GM20431 (cell line): ENCODE results near the gene NLK.
"Not testable (repeated sequence)": the region's sequence is repeated elsewhere in the genome, so short reads cannot be mapped to it uniquely, and the experiment has no call there.

Experiments used
- in situ Hi-C: fragments of 300-500 bp; cut with MseI, MboI; formaldehyde crosslinking; loops from one replicate; pipeline ENCODE4 v1.15.0; 2020; ENCODE audit warnings: low sequenced_read_pairs; ENCODE audit not compliant: unreplicated experiment

Gene NLK

DNA sequence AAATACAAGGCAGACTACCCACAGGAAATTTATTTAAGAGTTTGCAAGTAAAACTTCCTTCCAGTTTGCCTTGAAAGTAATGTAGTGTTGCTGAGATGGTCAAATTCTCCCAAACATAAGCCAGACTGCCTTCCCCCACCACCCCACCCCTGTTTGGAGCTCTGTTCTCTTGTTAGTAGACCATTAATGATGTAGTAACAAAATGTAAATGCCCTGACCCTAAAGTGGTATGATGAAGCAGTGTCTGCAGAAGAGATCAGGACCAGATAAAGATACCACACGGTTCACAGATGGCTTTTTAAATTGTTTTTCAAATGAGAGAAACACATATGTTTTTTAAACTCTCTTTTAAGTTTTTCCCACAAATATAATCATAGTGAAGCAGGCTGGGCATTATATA is 140.1 kb downstream of the NLK start:
- in situ Hi-C loops: no loop called here

DNA sequence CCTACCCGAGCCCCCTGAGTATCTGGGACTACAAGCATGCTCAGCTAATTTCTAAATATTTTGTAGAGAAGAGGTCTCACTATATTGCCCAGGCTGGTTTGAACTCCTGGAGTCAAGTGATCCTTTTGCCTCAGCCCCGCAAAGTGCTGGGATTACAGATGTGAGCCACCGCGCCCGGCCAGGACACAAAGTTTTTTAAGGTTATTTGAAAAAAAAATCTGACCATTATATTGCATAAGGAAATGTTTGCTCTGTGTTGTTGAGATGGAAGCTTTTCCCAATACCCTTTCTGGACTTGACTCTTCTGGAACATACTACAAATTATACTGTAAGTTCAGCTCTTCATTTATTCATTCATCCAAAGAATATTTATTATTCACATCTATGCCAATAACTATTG is 143.2 kb downstream of the NLK start:
- in situ Hi-C loops: no loop called here

DNA sequence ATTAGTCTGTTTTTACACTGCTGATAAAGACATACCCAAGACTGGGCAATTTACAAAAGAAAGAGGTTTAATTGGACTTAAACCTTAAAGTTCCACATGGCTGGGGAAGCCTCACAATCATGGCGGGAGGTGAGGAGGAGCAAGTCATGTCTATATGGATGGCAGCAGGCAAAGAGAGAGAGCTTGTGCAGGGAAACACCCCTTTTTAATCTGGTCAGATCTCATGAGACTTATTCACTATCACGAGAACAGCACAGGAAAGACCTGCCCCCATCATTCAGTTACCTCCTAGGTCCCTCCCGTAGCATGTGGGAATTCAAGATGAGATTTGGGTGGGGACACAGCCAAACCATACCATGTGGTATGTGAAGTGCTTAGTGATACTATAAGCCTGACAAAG is 144.0 kb downstream of the NLK start:
- in situ Hi-C loops: not testable (repeated sequence)

DNA sequence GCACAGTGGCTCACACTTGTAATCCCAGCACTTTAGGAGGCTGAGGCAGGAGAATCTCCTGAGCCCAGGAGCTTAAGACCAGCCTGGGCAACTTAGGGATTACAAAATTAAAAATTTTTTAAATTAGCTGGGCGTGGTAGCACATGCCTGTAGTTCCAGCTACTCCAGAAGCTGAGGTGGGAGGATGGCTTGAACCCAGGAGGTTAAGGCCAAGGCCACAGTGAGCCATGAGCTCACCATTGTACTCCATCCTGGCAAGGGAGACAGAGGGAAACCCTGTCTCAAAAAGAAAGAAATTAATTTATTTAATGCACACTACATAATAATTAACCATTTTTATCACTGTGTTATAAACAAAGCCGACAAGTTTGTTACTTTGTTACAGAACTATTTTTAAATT is 145.5 kb downstream of the NLK start:
- in situ Hi-C loops: no loop called here

DNA sequence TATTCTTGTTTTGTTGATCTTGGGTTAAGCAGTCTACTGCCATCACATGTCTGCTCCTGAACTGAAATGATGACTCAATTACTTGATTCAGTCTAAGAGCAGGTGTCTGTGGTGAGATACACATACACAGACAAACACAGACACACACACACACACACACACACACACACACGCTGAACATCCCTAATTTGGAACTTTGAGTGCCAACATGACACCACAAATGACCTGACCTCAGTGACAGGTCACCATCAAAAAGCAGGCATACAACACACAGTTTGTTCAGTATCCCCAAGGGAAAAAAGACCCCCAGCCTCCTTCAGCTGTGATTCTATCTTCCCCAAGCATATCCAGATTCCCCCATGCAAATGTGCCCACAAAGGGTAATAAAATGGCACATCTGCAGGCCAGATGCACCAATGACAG is 146.4 kb downstream of the NLK start:
- in situ Hi-C loops: no loop called here

DNA sequence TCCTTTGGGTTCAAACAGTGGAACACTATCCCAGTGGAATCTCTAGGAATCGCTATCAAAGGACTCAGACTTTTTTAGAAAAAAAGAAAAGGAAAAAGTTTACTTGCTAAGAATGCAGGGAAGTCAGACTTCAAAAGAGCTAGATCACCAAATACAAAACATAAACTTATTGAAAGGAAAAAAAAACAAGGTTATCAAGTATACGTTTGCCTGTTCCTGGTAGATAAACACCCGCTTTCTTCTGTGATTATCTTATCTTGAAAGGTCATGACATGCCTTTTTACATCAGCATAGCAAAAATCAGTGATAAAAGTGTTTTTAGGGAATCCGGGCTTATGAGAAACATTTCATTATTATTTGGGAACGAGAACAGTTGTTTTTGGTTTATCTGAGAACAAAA is 147.2 kb downstream of the NLK start:
- in situ Hi-C loops: no loop called here

DNA sequence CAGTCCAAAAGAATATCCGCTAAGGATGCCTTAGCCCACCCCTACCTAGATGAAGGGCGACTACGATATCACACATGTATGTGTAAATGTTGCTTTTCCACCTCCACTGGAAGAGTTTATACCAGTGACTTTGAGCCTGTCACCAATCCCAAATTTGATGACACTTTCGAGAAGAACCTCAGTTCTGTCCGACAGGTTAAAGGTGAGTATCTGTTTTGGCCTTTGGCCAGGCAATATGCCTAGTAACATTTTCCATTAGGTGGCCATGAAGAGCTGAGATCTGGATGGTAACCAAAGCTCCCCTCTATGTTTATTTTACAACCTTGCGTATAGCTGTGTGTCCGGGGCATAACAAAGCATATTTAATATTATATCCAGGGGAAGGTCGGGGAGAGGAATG is 148.5 kb downstream of the NLK start:
- in situ Hi-C loops: no loop called here

DNA sequence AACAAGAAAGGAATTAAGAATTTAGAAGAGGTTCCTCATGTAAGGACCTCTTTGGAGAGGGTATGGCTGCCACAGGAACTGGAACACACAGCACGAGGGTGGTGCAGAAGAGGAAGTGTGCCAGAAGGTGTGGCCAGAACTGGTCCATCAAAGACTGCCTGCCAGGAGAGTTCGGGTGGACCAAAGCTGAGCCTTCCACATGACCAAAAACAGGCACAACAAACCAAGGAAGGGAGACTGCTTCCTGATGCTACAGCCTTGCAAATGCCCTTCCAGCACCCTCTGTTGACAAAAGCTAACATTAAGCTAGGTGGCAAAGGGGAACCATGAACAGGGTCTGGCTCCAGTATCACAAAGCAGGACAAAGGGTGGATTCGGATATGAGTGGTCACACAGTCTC is 150.8 kb downstream of the NLK start:
- in situ Hi-C loops: no loop called here

DNA sequence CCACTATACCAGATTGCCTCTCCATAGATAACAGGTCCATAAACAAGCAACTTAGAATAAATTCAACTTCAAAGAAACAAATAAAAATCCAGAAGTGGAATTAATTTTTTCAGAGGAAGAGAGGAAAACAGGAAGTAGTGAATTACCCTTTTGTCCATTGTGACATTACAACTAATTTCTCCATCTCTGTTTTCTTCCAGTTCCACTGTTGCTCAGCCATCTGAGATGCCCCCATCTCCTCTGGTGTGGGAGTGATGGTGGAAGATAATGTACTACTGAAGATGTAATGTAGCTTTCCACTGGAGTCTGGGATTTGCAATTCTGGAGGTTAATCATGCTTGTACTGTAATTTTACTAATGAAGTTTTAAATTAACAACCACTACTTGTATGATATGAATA is 151.9 kb downstream of the NLK start:
- in situ Hi-C loops: no loop called here

DNA sequence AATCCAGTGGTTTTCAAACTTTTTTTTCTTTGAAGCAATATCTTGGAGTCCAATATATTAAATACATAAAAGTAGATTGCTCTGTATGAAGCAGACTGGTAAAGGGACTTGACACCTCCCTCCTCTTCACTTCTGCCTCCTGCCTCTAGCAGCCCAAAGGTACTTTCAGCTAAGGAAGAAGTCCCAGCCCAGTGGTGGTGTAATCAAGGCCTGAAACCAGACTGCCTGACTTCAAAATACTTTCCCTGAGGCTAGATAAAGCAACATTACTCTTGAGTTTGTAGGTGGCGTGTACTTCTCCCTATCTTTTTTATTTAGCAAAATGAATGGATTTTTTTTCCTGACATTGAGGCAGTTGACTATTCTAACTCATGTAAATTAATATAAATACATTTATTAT is 154.2 kb downstream of the NLK start:
- in situ Hi-C loops: no loop called here

DNA sequence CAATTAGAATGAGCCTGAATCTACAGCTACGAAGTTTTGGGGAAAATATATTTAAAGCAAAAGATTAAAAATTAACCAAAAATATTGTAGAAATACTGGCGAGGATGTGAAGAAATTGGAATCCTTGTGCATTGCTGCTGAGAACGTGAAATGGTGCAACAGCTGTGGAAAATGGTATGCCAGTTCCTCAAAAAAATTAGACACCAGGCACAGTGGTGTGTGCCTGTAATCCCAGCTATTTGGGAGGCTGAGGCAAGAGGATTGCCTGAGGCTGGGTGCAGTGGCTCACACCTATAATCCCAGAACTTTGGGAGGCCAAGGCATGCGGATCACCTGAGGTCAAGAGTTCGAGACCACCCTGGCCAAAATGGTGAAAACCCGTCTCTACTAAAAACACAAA is 156.6 kb downstream of the NLK start:
- in situ Hi-C loops: no loop called here

DNA sequence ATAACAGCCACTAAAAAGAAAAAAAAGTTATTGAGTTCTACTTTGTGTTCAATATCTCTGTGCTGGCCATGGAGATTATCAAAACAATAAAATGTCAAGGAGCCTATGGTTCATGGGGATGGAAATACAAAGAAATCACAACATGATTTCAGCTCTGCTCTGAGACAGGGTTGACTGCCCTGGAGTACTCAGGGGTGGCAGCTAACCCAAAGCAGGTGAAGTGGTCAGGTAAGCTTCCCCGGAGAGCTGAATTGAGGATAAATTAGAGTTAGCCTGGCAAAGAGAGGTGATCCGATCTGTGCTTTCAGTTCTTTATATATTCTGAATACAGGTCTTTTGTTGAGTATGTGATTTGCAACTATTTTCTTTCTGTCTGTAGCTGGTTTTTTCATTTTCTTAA is 157.3 kb downstream of the NLK start:
- in situ Hi-C loops: no loop called here

DNA sequence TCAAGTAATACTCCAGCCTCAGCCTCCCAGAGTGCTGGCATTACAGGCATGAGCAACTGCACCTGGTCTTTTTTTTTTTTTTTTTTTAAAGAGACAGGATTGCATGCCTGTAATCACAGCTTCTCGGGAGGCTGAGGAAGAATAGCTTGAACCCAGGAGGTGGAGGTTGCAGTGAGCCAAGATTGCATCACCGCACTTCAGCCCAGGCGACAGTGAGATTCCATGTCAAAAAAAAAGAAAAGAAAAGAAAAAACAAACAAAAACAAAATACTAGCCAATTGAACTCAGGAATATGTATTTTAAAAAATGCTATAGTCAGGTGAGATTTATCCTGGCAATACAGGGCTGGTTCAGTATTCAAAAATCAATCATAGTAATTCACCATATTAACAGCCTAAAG is 158.8 kb downstream of the NLK start:
- in situ Hi-C loops: no loop called here

DNA sequence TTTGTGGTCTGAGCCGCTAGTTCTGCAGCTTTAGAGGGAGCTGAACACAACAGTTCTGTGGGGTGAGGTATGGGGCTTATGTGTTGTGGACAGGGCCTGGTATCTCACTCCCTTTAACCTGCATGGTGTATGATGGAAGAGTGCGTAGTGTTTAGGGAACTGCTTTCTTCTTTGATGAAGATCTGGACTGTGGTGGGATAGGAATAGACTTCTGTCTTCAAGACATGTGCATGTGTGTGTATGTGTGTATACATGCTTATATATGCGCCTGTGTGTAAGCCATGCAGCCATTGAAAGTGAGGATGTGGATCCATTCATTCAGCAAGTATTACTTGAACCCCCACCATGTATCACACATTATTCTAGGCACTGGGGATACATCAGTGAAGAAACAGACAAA is 161.8 kb downstream of the NLK start:
- in situ Hi-C loops: no loop called here

DNA sequence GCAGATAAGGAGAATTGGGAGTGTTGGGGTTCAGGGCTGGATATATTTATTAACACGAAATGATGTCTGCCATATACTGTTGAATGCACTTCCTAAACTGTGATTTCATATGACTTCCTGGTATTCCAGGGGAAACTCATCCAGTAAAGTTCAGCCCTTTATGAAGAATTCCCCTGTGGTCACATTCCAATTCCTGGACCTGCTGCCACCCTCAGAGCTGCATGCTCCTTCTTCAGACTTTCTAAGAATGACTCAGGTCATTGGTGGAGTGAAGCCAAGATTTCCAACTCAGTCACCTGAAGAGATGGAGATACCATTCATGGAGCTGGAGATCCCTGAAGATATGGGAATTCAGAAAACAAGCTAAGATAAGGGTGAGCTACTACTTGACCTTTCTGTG is 162.3 kb downstream of the NLK start:
- in situ Hi-C loops: no loop called here

DNA sequence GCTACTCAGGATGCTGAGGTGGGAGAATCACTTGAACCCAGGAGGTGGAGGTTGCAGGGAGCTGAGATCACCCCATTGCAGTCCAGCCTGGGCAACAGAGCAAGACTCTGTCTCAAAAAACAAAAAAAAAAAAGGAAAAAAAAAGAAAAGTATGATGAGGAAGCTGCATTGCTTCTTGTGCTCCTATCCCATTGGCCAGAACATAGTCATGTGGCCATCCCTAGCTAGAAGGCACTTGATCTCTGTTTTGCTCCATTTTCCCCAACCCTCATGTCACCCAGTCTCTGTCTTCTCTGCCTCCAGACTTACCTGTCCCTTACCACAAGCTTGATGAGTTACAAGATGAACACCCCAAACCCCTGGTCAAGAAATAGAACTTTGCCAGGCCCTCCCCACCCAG is 163.8 kb downstream of the NLK start:
- in situ Hi-C loops: no loop called here

DNA sequence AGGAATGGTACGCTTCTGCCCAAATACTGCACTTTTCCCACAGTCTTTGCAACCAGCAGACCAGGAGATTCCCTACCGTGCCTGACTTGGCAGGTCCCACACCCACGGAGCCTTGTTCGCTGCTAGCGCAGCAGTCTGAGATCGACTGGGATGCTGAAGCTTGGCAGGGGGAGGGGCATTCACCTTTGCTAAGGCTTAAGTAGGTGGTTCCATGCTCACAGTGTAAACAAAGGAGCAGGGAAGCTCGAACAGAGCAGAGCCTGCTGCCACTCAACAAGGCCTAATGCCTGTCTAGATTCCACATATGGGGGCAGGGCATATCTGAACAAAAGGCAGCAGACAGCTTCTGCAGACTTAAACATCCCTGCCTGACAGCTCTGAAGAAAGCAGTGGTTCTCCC is 169.3 kb downstream of the NLK start:
- in situ Hi-C loops: no loop called here

DNA sequence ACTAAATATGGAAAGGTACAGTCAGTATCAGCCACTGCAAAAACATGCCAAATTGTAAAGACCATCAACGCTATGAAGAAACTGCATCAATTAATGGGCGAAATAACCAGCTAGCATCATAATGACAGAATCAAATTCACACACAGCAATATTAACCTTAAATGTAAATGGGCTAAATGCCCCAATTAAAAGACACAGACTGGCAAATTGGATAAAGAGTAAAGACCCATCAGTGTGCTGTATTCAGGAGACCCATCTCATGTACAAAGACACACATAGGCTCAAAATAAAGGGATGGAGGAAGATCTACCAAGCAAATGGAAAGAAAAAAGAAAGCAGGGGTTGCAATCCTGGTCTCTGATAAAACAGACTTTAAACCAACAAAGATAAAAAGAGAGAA is 171.1 kb downstream of the NLK start:
- in situ Hi-C loops: not testable (repeated sequence)

DNA sequence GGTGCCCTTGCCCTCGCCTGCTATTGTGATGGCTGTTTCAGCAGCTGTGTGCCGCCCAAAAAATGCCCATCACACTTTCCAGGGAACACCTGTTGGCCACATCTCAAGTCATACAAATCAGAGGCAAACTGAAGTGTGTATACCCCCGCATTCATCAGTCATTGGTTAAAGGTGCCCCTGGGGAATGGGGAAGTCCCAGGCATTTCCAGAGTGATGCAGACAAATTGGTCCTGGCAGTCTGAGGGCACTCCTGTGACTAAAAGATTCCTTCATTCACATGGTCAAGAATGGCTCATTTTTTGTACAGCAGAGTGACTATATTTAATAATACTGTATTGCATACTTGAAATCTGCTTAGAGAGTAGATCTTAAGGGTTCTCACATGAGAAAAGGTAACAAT is 173.6 kb downstream of the NLK start:
- in situ Hi-C loops: no loop called here

DNA sequence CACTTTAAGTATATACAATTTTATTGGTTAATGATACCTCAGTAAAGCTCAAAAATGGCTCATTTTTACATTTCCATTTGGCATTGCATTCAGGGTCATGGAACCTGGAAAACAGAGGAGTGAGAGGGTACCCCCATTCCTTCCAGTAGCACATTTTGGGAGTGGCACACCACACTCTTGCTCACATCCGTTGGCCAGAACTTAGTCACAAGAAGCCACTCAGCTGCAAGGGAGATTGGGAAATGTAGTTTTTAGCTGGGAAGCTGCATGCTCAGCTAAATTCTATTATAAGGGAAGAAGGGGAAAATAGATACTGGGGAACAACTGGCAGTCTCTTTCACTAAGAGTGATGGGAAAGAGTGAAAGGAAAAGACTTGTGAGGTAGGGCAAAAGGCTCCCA is 174.1 kb downstream of the NLK start:
- in situ Hi-C loops: no loop called here

DNA sequence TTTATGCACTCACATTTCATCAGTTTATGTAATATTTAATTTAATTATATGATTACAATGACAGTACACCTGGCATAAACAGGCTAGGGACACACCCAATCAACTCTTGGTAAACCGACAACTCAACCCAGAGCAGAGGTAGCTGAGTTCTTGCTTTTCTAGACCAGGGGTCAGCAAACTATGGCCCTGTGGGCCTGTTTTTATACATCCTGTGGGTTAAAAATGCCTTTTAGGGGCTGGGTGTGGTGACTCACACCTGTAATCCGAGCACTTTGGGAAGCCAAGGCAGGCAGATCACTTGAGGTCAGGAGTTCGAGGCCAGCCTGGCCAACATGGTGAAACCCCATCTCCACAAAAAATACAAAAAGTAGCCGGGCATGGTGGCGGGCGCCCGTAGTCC is 177.3 kb downstream of the NLK start:
- in situ Hi-C loops: no loop called here

DNA sequence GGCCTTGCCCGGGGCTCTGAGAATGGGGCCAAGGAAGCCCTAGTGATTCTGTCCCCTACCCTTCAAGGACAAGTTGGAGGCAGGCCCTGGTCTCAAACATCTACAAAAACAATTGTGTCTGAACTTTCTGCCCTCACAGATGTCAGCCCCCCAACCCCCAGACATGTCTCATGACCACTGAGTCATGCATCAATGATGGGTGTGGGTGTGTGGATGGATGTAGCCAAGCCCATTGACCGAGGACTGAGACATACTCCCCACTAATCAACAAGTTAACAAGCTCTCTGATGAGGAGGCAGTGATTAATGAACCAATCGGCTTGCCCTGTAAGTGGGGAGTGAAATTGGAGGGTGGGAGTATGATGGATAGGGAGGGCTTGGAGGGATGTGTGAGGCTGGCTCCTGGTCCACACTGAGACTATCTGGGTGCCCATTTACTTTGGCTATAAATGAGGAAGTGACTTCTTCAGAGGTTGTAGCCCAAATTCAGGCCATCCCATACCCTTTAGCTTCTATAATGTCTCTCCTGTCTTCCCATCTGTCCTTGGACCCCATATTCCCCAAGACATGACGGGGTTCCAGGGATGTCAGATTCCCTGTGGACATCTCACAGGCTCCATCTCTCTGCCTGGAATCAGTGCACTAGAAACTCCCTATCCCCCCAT is 179.4 kb downstream of the NLK start:
- in situ Hi-C loops: no loop called here

DNA sequence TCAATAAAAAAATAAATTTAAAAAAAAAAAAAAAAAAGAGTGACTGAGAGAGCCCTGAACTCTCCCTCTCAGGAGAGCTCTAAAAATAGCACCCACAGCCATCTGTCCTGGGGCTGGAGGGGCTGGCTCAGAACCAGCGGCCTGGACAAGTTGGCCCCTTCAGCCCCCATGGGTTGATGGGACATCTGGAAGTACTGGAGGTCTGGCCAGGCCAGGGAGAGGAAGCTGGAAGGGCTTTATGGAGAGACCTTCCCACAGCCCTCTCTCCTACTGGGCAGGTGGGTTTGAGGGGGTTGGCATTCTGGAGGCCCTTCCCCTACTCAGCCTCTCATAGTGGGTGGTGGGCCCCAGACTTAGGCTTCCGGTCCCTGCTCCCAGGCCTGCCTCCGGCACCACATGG is 182.8 kb downstream of the NLK start:
- in situ Hi-C loops: no loop called here
